ENCODE measurements around the gene NSMCE3.

DNA sequence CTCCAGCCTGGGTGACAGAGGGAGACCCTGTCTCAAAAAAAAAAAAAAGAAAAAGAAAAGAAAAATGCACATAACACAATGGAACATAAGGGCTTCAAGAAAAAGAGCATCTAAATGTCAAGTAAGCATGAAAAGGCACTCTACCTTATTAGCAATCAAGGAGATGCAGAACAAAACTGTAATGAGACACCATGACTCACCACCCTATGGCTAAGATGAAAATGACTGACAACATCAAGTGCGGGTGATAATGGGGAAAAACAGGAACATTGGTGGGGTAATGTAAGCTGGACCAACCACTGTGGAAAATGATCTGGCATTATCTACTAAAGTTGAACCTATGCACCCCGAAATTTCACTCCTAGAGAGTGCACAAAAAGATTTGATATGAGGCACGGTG lies 19.6 kb upstream of the NSMCE3 start:
- TF ChIP-seq ZNF224 (CRISPR knock-in tag; IDR thresholded peaks at IDR 0.05) = no peak
- TF ChIP-seq POLR2A (conservative IDR thresholded peaks at IDR 0.05) = no peak
- no peak for TF ChIP-seq RHOXF2B (CRISPR knock-in tag; conservative IDR thresholded peaks at IDR 0.05)
- TF ChIP-seq, protein P1, sequence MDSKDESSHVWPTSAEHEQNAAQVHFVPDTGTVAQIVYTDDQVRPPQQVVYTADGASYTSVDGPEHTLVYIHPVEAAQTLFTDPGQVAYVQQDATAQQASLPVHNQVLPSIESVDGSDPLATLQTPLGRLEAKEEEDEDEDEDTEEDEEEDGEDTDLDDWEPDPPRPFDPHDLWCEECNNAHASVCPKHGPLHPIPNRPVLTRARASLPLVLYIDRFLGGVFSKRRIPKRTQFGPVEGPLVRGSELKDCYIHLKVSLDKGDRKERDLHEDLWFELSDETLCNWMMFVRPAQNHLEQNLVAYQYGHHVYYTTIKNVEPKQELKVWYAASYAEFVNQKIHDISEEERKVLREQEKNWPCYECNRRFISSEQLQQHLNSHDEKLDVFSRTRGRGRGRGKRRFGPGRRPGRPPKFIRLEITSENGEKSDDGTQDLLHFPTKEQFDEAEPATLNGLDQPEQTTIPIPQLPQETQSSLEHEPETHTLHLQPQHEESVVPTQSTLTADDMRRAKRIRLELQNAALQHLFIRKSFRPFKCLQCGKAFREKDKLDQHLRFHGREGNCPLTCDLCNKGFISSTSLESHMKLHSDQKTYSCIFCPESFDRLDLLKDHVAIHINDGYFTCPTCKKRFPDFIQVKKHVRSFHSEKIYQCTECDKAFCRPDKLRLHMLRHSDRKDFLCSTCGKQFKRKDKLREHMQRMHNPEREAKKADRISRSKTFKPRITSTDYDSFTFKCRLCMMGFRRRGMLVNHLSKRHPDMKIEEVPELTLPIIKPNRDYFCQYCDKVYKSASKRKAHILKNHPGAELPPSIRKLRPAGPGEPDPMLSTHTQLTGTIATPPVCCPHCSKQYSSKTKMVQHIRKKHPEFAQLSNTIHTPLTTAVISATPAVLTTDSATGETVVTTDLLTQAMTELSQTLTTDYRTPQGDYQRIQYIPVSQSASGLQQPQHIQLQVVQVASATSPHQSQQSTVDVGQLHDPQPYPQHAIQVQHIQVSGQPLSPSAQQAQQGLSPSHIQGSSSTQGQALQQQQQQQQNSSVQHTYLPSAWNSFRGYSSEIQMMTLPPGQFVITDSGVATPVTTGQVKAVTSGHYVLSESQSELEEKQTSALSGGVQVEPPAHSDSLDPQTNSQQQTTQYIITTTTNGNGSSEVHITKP (IDR thresholded peaks at IDR 0.05; ENCODE audit: partially characterized antibody) = no peak
- no peak for TF ChIP-seq ZKSCAN8 (CRISPR knock-in tag; IDR thresholded peaks at IDR 0.05)
- no peak for TF ChIP-seq ZNF124 (CRISPR knock-in tag; IDR thresholded peaks at IDR 0.05)
- TF ChIP-seq, protein P2, sequence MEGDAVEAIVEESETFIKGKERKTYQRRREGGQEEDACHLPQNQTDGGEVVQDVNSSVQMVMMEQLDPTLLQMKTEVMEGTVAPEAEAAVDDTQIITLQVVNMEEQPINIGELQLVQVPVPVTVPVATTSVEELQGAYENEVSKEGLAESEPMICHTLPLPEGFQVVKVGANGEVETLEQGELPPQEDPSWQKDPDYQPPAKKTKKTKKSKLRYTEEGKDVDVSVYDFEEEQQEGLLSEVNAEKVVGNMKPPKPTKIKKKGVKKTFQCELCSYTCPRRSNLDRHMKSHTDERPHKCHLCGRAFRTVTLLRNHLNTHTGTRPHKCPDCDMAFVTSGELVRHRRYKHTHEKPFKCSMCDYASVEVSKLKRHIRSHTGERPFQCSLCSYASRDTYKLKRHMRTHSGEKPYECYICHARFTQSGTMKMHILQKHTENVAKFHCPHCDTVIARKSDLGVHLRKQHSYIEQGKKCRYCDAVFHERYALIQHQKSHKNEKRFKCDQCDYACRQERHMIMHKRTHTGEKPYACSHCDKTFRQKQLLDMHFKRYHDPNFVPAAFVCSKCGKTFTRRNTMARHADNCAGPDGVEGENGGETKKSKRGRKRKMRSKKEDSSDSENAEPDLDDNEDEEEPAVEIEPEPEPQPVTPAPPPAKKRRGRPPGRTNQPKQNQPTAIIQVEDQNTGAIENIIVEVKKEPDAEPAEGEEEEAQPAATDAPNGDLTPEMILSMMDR (IDR thresholded peaks at IDR 0.05 in 2 of 3, conservative IDR thresholded peaks at IDR 0.05 in 1 of 3; ENCODE audit: insufficient read depth in 2 of 3, low read depth in 1 of 3, low read length in 3 of 3) = no peak
- no peak for TF ChIP-seq GABPA (tag; conservative IDR thresholded peaks at IDR 0.05; ENCODE audit: low read depth)
- no peak for TF ChIP-seq GABPB2 (CRISPR knock-in tag; conservative IDR thresholded peaks at IDR 0.05)

All from K562 (cell line).